ENCODE measurements around the gene EPN2.

DNA sequence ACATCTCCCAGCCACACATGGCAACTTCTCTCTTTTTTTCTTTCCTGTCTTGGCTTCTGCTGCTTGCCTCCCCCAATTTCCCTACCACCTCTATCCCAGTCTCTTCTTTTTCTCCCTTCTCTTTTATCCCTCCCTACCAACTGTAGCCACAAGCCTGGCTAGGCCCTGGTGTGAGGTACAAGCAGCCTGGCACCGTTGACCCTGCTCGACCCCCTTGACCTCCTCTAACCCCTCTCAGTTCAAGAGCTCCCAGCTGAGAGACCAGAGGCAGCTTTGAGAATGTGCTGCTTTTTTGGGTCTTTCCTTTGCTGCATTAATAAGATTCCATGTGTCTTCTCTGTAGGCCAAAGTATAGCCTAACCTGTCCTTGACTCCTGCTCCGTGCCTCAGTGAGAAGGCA lies 93.1 kb downstream of the EPN2 start:
- TF ChIP-seq, protein P1, sequence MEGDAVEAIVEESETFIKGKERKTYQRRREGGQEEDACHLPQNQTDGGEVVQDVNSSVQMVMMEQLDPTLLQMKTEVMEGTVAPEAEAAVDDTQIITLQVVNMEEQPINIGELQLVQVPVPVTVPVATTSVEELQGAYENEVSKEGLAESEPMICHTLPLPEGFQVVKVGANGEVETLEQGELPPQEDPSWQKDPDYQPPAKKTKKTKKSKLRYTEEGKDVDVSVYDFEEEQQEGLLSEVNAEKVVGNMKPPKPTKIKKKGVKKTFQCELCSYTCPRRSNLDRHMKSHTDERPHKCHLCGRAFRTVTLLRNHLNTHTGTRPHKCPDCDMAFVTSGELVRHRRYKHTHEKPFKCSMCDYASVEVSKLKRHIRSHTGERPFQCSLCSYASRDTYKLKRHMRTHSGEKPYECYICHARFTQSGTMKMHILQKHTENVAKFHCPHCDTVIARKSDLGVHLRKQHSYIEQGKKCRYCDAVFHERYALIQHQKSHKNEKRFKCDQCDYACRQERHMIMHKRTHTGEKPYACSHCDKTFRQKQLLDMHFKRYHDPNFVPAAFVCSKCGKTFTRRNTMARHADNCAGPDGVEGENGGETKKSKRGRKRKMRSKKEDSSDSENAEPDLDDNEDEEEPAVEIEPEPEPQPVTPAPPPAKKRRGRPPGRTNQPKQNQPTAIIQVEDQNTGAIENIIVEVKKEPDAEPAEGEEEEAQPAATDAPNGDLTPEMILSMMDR (IDR thresholded peaks at IDR 0.05), result no peak
- TF ChIP-seq POLR2A (IDR thresholded peaks at IDR 0.05; ENCODE audit: low read depth), result no peak

Measured in esophagus muscularis mucosa (tissue), 3 donors.